Keratinocyte (primary cell): ENCODE data around the gene ARHGEF16. TPM values are rescaled to one million over a fixed set of nuclear protein-coding genes. Genes with fewer than 3 reads are reported as not detected.

Experiments
- DNase-seq: peaks from one replicate; pipeline ENCODE4 v3.0.0-alpha.2; 2011; ENCODE audit warnings: low read depth, missing footprints, low spot score
- FAIRE-seq: peaks from 2 replicates; lab custom pipeline; 2011; peaks lifted over from hg19 to GRCh38; lab: Jason Lieb, UNC
- H2AFZ ChIP-seq: 2 replicates; pipeline ENCODE4 v1.6.0; 2012; ENCODE audit warnings: low read length, control low read depth, inconsistent platforms; ENCODE audit not compliant: control insufficient read depth
- H3K27ac ChIP-seq: 2 replicates; pipeline ENCODE4 v1.5.1; 2011; ENCODE audit warnings: low read length; ENCODE audit not compliant: control insufficient read depth, insufficient read depth
- H3K27me3 ChIP-seq: 3 replicates; pipeline ENCODE4 v1.6.0; 2011; ENCODE audit warnings: low read length; ENCODE audit not compliant: control insufficient read depth, insufficient read depth; ENCODE audit errors: extremely low read depth
- H3K36me3 ChIP-seq, 2 experiments: 2 replicates in 1 of 2; 3 replicates in 1 of 2; pipeline ENCODE4 v1.5.1; 2011; ENCODE audit warnings: low read length in 2 of 2, mild to moderate bottlenecking in 1 of 2; ENCODE audit not compliant: control insufficient read depth in 2 of 2, insufficient read depth in 2 of 2; ENCODE audit errors: extremely low read depth in 1 of 2
- H3K4me1 ChIP-seq: 3 replicates; pipeline ENCODE4 v1.5.1; 2011; ENCODE audit warnings: low read length; ENCODE audit not compliant: control insufficient read depth, insufficient read depth; ENCODE audit errors: extremely low read depth
- H3K4me2 ChIP-seq: 3 replicates; pipeline ENCODE4 v1.6.0; 2011; ENCODE audit warnings: low read depth, low read length; ENCODE audit not compliant: control insufficient read depth, insufficient read depth; ENCODE audit errors: extremely low read depth
- H3K4me3 ChIP-seq, 3 experiments: fragments of 200-600 bp in 1 of 3; sonication (generic) in 1 of 3; 2 replicates in 2 of 3; 3 replicates in 1 of 3; pipeline ENCODE4 v1.5.1; 2011 to 2016; ENCODE audit warnings: low read length in 3 of 3, mild to moderate bottlenecking in 3 of 3, control low read depth in 2 of 3, inconsistent platforms in 1 of 3, low read depth in 1 of 3, mixed read lengths in 1 of 3, mixed run types in 1 of 3, moderate library complexity in 1 of 3; ENCODE audit not compliant: control insufficient read depth in 2 of 3, insufficient read depth in 2 of 3; ENCODE audit errors: extremely low read depth in 1 of 3
- H3K79me2 ChIP-seq: 2 replicates; pipeline ENCODE4 v1.6.0; 2012; ENCODE audit warnings: low read length; ENCODE audit not compliant: control insufficient read depth, insufficient read depth
- H3K9ac ChIP-seq: 3 replicates; pipeline ENCODE4 v1.6.0; 2011; ENCODE audit warnings: low read length; ENCODE audit not compliant: control insufficient read depth, insufficient read depth; ENCODE audit errors: extremely low read depth
- H3K9me1 ChIP-seq: 3 replicates; pipeline ENCODE4 v1.6.0; 2011; ENCODE audit warnings: low read length; ENCODE audit not compliant: control insufficient read depth, insufficient read depth; ENCODE audit errors: extremely low read depth
- H3K9me3 ChIP-seq: 2 replicates; pipeline ENCODE4 v1.5.1; 2012; ENCODE audit warnings: low read depth, low read length; ENCODE audit not compliant: control insufficient read depth
- H4K20me1 ChIP-seq: 3 replicates; pipeline ENCODE4 v1.6.0; 2011; ENCODE audit warnings: low read length; ENCODE audit not compliant: control insufficient read depth, insufficient read depth; ENCODE audit errors: extremely low read depth
- EZH2 ChIP-seq: IDR thresholded peaks from one replicate; pipeline ENCODE4 v1.6.1; 2012; ENCODE audit warnings: inconsistent platforms, mild to moderate bottlenecking, low read length, moderate library complexity
- dilution Hi-C: fragments of 300-500 bp; cut with MboI; formaldehyde crosslinking; loops from one replicate; pipeline ENCODE4 v1.7.0; 2020; ENCODE audit warnings: low sequenced_read_pairs; ENCODE audit not compliant: extremely low pct_ligation_motif_present
- polyA plus RNA-seq, 5 experiments: library from polyadenylated mRNA; depleted of rRNA in 3 of 5; stranded (reverse) in 3 of 5; stranded (forward) in 1 of 5; unstranded in 1 of 5; fragments of >200 nt; gene quantifications; 1 replicate in 1 of 5; 2 replicates in 3 of 5; 3 replicates in 1 of 5; pipeline versions ENCODE4 v1.2.1 to v1.2.3, GENCODE V29; 2011 to 2012; ENCODE audit warnings: missing spikeins in 2 of 5, low read depth in 1 of 5, low replicate concordance in 1 of 5
- TF ChIP-seq, protein P1 (sequence below), 3 experiments: IDR thresholded peaks in 1 of 3; conservative IDR thresholded peaks in 1 of 3; optimal IDR thresholded peaks in 1 of 3; 2 replicates in 2 of 3; 3 replicates in 1 of 3; pipeline versions ENCODE3 to v1.5.1; 2011; ENCODE audit warnings: low read length in 3 of 3, mild to moderate bottlenecking in 3 of 3, moderate library complexity in 2 of 3, control low read depth in 1 of 3, inconsistent platforms in 1 of 3; ENCODE audit not compliant: insufficient read depth in 2 of 3; ENCODE audit errors: extremely low read depth in 1 of 3

The ARHGEF16 gene
- polyA plus RNA-seq, 1 donor (not counting 4 experiments of a cell fraction or from before 2014, with no cell fraction given), result 6.2 TPM

DNA sequence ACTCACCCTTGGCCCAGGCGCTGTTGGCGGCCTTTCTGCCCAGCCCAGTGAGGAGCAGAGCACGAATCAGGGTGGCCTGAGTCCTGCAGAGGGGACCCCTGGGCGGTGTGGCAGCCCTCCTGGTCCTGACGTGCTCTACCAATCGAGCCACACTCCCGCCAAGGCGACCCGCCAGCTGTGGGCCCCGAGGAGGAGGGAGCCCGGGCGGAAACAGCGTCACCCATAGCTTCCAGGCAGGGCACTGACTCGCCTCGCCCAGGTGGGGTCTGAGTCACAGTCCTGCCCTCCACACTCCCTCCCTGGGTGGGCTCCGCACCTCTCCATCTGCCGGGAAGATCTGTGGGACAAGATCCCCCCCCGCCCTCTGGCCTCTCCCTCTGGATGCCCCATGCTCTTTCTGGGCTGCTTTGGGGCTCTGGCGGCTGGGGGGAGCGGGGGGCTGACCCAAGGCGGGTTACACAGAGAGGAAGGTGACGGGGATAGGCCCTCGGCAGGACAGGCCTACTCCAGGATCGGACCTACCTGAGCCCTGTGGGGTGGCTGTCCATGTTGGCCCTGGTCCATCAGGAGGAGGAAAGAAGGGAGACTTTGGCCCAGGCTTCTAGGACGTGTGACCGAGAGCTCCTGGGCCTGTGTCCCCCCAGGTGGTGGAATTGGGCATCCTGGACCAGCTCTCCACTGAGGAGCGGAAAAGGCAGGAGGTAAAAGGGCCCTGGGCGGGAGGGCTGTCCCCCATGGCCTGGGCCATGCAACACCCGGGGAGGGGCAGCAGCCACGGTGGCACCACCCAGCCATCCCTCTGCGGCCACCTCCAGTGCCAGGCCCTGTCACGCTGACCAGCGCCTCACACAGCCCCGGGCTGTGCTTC, 14.0 kb downstream of the ARHGEF16 start:
- Histone ChIP-seq H3K4me2 (peak overlapping the region; percentile 9), H3K36me3 (no peaks in the 10 kb centered on the region), H3K9me1 (peaks cover 2% of the 10 kb centered on the region), H3K9me3 (no peaks in the 10 kb centered on the region), H3K4me1 (peaks cover 77% of the 10 kb centered on the region), H3K27me3 (no peaks in the 10 kb centered on the region), H3K4me3 (no peak overlapping the region), H2AFZ (no peak overlapping the region), H3K9ac (peak overlapping the region; percentile 20), H3K27ac (peak overlapping the region; percentile 21), H3K79me2 (no peaks in the 10 kb centered on the region), H4K20me1 (peaks cover 4% of the 10 kb centered on the region)
- dilution Hi-C loops, result no loop called here
- FAIRE-seq (peak; percentile 39), DNase-seq (no peak)
- no peak for TF ChIP-seq EZH2
- TF ChIP-seq, protein P1, sequence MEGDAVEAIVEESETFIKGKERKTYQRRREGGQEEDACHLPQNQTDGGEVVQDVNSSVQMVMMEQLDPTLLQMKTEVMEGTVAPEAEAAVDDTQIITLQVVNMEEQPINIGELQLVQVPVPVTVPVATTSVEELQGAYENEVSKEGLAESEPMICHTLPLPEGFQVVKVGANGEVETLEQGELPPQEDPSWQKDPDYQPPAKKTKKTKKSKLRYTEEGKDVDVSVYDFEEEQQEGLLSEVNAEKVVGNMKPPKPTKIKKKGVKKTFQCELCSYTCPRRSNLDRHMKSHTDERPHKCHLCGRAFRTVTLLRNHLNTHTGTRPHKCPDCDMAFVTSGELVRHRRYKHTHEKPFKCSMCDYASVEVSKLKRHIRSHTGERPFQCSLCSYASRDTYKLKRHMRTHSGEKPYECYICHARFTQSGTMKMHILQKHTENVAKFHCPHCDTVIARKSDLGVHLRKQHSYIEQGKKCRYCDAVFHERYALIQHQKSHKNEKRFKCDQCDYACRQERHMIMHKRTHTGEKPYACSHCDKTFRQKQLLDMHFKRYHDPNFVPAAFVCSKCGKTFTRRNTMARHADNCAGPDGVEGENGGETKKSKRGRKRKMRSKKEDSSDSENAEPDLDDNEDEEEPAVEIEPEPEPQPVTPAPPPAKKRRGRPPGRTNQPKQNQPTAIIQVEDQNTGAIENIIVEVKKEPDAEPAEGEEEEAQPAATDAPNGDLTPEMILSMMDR (optimal IDR thresholded peaks at IDR 0.05 in 1 of 3, IDR thresholded peaks at IDR 0.05 in 1 of 3, conservative IDR thresholded peaks at IDR 0.05 in 1 of 3; ENCODE audit: extremely low read depth in 1 of 3, insufficient read depth in 2 of 3, low read length in 3 of 3), result no peak

DNA sequence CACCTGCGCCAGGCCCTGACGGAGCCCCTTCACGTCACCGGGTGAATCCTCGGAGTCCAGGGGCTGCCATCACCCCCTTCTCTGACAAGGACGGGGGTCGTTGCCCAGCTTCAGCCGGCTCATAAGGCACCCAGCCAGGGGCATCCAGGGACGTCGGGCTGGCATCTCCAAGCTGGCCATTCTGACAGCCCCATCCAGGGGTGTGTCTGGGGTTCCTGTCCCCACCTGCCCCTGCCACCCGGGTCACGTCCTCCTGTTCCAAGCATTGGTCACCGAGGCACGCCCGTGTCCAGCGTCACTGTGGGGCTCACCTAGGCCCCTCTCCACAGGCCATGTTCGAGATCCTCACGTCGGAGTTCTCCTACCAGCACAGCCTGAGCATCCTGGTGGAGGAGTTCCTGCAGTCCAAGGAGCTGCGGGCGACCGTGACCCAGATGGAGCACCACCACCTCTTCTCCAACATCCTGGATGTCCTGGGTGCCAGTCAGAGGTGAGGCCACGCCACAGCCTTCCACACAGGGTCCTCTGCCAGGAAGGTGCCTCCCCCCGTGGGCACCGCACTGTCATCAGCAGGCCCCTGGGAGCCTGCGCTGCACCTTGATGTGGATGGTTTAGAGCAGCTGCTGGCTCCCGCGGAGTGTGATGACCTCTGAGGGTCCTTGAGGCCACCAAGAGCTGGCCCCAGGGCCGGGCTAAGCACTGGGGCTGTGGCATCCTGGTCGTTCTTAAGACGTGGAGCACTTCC, 14.8 kb downstream of the ARHGEF16 start:
- TF ChIP-seq, protein P1 (optimal IDR thresholded peaks at IDR 0.05 in 1 of 3, IDR thresholded peaks at IDR 0.05 in 1 of 3, conservative IDR thresholded peaks at IDR 0.05 in 1 of 3; ENCODE audit: extremely low read depth in 1 of 3, insufficient read depth in 2 of 3, low read length in 3 of 3), result no peak
- no peak for TF ChIP-seq EZH2
- Histone ChIP-seq H3K36me3 (peaks cover 0 to 2% of the 10 kb centered on the region in 2 experiments), H3K9me3 (no peaks in the 10 kb centered on the region), H3K27me3 (no peaks in the 10 kb centered on the region), H3K4me2 (no peak overlapping the region), H3K9me1 (peaks cover 2% of the 10 kb centered on the region), H3K4me3 (no peak overlapping the region), H4K20me1 (peaks cover 4% of the 10 kb centered on the region), H2AFZ (no peak overlapping the region), H3K27ac (no peak overlapping the region), H3K79me2 (no peaks in the 10 kb centered on the region), H3K4me1 (peaks cover 83% of the 10 kb centered on the region), H3K9ac (no peak overlapping the region)
- FAIRE-seq (no peak), DNase-seq (no peak)
- dilution Hi-C loops, result no loop called here
